AG04449 (cell line): ENCODE data around the gene ATP6V0E1.
A peak's percentile ranks its signal among the peaks of the same experiment; 100 is the strongest.

ENCODE experiments used
- CTCF ChIA-PET: fragments of 350-600 bp; formaldehyde crosslinking; extraction: SDS; loops from one replicate; lab custom pipeline; 2021; ENCODE audit warnings: antibody characterized with exemption; lab: Yijun Ruan, JAX
- POLR2A ChIA-PET: fragments of 400-600, 350-600 bp; formaldehyde crosslinking; extraction: SDS; loops from one replicate; lab custom pipeline; 2020; ENCODE audit warnings: antibody characterized with exemption, inconsistent platforms; lab: Yijun Ruan, JAX
- DNase-seq: peaks from one replicate; pipeline ENCODE4 v3.0.0-alpha.2; 2010; ENCODE audit warnings: low read depth, low spot score
- H3K4me3 ChIP-seq: 2 replicates; pipeline ENCODE4 v1.5.1; 2011; ENCODE audit warnings: low read depth, mild to moderate bottlenecking, control low read depth, low read length
- CTCF ChIP-seq: IDR thresholded peaks from one replicate; pipeline ENCODE4 v1.5.1; 2011; ENCODE audit warnings: mild to moderate bottlenecking, moderate library complexity, low read length, control low read depth, inconsistent platforms; ENCODE audit not compliant: insufficient read depth; ENCODE audit errors: missing control alignments

ATP6V0E1 gene

GRCh38 chr5:172983542-172984243, at the start of gene ATP6V0E1:
Gene ATP6V0E1, plus strand, starts transcription at chr5:172983771. Its CDS starts 90 bp downstream, at chr5:172983861.
- no peak for TF ChIP-seq CTCF
- ChIA-PET POLR2A (interaction anchor here (0.6 to 1.7 kb wide), 8 partner anchors 11 to 212 kb away, joined by 3 to 8 read pairs (median 3); partner anchors contain the start of genes DUSP1 and RPL26L1), CTCF (interaction anchor here (0.6 to 3.5 kb wide), 27 partner anchors 10 to 492 kb away, joined by 3 to 27 read pairs (median 4); partner anchors contain the start of genes BNIP1 and RPL26L1)
- peak; percentile 33 for DNase-seq
- peak within 1 kb of the TSS; percentile 99 for H3K4me3 ChIP-seq

- H3K4me3 ChIP-seq, result no peak overlapping the region
- POLR2A ChIA-PET, result interaction anchor here (8.3 kb wide), 1 partner anchor 166 kb away, joined by 149 read pairs; the partner anchor contains the start of gene DUSP1
- no peak for DNase-seq
- CTCF ChIA-PET, result interaction anchor here (1.3 to 22.5 kb wide), 8 partner anchors 9 to 225 kb away, joined by 4 to 595 read pairs (median 59); no protein-coding TSS in a partner anchor
- no peak for TF ChIP-seq CTCF
These were observed 48.5 kb upstream of the ATP6V0E1 start for GRCh38 chr5:172935096-172935495.

- DNase-seq, result no peak
- ChIA-PET CTCF (interaction anchor here (0.8 to 22.5 kb wide), 10 partner anchors 9 to 227 kb away, joined by 3 to 595 read pairs (median 6); no protein-coding TSS in a partner anchor), POLR2A (interaction anchor here (1.0 to 1.2 kb wide), 2 partner anchors 17 to 165 kb away, joined by 4 to 5 read pairs; no protein-coding TSS in a partner anchor)
- TF ChIP-seq CTCF, result no peak
- H3K4me3 ChIP-seq, result no peak overlapping the region
These were observed 47.2 kb upstream of the ATP6V0E1 start for GRCh38 chr5:172936401-172936800.

GRCh38 chr5:172939071-172939470, 44.5 kb upstream of the ATP6V0E1 start:
- peak; percentile 58 for TF ChIP-seq CTCF
- DNase-seq, result no peak
- POLR2A ChIA-PET, result interaction anchor here (0.7 kb wide), 1 partner anchor 168 kb away, joined by 5 read pairs; the partner anchor contains the start of gene DUSP1
- H3K4me3 ChIP-seq, result no peak overlapping the region
- CTCF ChIA-PET, result interaction anchor here (0.7 to 22.5 kb wide), 19 partner anchors 6 to 229 kb away, joined by 3 to 595 read pairs (median 5); no protein-coding TSS in a partner anchor

- TF ChIP-seq CTCF, result no peak
- no peak for DNase-seq
- H3K4me3 ChIP-seq, result no peak overlapping the region
- ChIA-PET POLR2A (interaction anchor here (0.6 to 2.1 kb wide), 3 partner anchors 9 to 169 kb away, joined by 3 to 9 read pairs (median 3); partner anchors contain the start of genes ATP6V0E1 and DUSP1), CTCF (interaction anchor here (0.7 to 22.5 kb wide), 17 partner anchors 7 to 230 kb away, joined by 3 to 595 read pairs (median 5); no protein-coding TSS in a partner anchor)
These were observed 43.8 kb upstream of the ATP6V0E1 start for GRCh38 chr5:172939611-172940267.
